Keratinocyte (primary cell): Measurements from ENCODE around the gene KIF26A.

Experiments used
- CTCF ChIP-seq, 3 experiments: IDR thresholded peaks in 1 of 3; conservative IDR thresholded peaks in 1 of 3; optimal IDR thresholded peaks in 1 of 3; 2 replicates in 2 of 3; 3 replicates in 1 of 3; pipeline versions ENCODE3 to v1.5.1; 2011; ENCODE audit warnings: low read length in 3 of 3, mild to moderate bottlenecking in 3 of 3, moderate library complexity in 2 of 3, control low read depth in 1 of 3, inconsistent platforms in 1 of 3; ENCODE audit not compliant: insufficient read depth in 2 of 3; ENCODE audit errors: extremely low read depth in 1 of 3
- EZH2 ChIP-seq: IDR thresholded peaks from one replicate; pipeline ENCODE4 v1.6.1; 2012; ENCODE audit warnings: inconsistent platforms, mild to moderate bottlenecking, low read length, moderate library complexity

GRCh38 chr14:104214431-104215218 is 76.2 kb downstream of the KIF26A start:
- TF ChIP-seq CTCF (optimal IDR thresholded peaks at IDR 0.05 in 1 of 3, IDR thresholded peaks at IDR 0.05 in 1 of 3, conservative IDR thresholded peaks at IDR 0.05 in 1 of 3; ENCODE audit: extremely low read depth in 1 of 3, insufficient read depth in 2 of 3, low read length in 3 of 3) (no peak), EZH2 (no peak)
